ENCODE data around the gene PSMB10.

Gene PSMB10

GRCh38 chr16:67951485-67951884, 14.8 kb upstream of the PSMB10 start:
- DNase-seq (ENCODE audit: low read depth), result no peak
- TF ChIP-seq CTCF (IDR thresholded peaks at IDR 0.05; ENCODE audit: control insufficient read depth, extremely low read depth, insufficient read depth), result no peak
- no peak overlapping the region for H3K4me3 ChIP-seq (ENCODE audit: low read depth, low read length)

- no peak for DNase-seq (ENCODE audit: low read depth)
- no peak overlapping the region for H3K4me3 ChIP-seq (ENCODE audit: low read depth, low read length)
- TF ChIP-seq CTCF (IDR thresholded peaks at IDR 0.05; ENCODE audit: control insufficient read depth, extremely low read depth, insufficient read depth), result no peak
These were observed 13.7 kb upstream of the PSMB10 start for GRCh38 chr16:67950335-67950843.

- H3K4me3 ChIP-seq (ENCODE audit: low read depth, low read length), result no peak overlapping the region
- DNase-seq (ENCODE audit: low read depth), result no peak
- TF ChIP-seq CTCF (IDR thresholded peaks at IDR 0.05; ENCODE audit: control insufficient read depth, extremely low read depth, insufficient read depth), result no peak
These were observed 13.0 kb upstream of the PSMB10 start for GRCh38 chr16:67949645-67950044.

- no peak overlapping the region for H3K4me3 ChIP-seq (ENCODE audit: low read depth, low read length)
- no peak for TF ChIP-seq CTCF (IDR thresholded peaks at IDR 0.05; ENCODE audit: control insufficient read depth, extremely low read depth, insufficient read depth)
- DNase-seq (ENCODE audit: low read depth), result no peak
These were observed 11.4 kb upstream of the PSMB10 start for GRCh38 chr16:67948015-67948414.

- DNase-seq (ENCODE audit: low read depth), result no peak
- no peak overlapping the region for H3K4me3 ChIP-seq (ENCODE audit: low read depth, low read length)
- no peak for TF ChIP-seq CTCF (IDR thresholded peaks at IDR 0.05; ENCODE audit: control insufficient read depth, extremely low read depth, insufficient read depth)
These were observed 10.4 kb upstream of the PSMB10 start for GRCh38 chr16:67946966-67947558.

GRCh38 chr16:67946128-67946569, 9.5 kb upstream of the PSMB10 start:
- H3K4me3 ChIP-seq (ENCODE audit: low read depth, low read length), result no peak overlapping the region
- TF ChIP-seq CTCF (IDR thresholded peaks at IDR 0.05; ENCODE audit: control insufficient read depth, extremely low read depth, insufficient read depth), result no peak
- DNase-seq (ENCODE audit: low read depth), result no peak

GRCh38 chr16:67945392-67945933, 8.8 kb upstream of the PSMB10 start:
- DNase-seq (ENCODE audit: low read depth), result no peak
- TF ChIP-seq CTCF (IDR thresholded peaks at IDR 0.05; ENCODE audit: control insufficient read depth, extremely low read depth, insufficient read depth), result no peak

More at GRCh38 chr16:67945392-67945933, 8.8 kb upstream of the PSMB10 start:
- no peak overlapping the region for H3K4me3 ChIP-seq (ENCODE audit: low read depth, low read length)
